H9 (cell line): ENCODE measurements around the gene STXBP1. TPM values are rescaled to one million over a fixed set of nuclear protein-coding genes. Genes with fewer than 3 reads are reported as not detected.

Experiments used
- DNase-seq: peaks from one replicate; pipeline ENCODE4 v3.0.0-alpha.2; 2017
- H2AFZ ChIP-seq: one replicate; pipeline ENCODE4 v1.6.1; 2013; ENCODE audit warnings: mild to moderate bottlenecking, low read length, control low read depth, moderate library complexity
- H2AK5ac ChIP-seq: 2 replicates; pipeline ENCODE4 v1.6.1; 2013; ENCODE audit warnings: low read length, control low read depth, mixed read lengths; ENCODE audit not compliant: insufficient read length
- H2BK120ac ChIP-seq: one replicate; pipeline ENCODE4 v1.6.1; 2013; ENCODE audit warnings: low read depth, mild to moderate bottlenecking, low read length, control low read depth, inconsistent platforms; ENCODE audit not compliant: poor library complexity, severe bottlenecking
- H2BK12ac ChIP-seq: 2 replicates; pipeline ENCODE4 v1.6.1; 2013; ENCODE audit warnings: low read length, control low read depth, mixed read lengths, low read depth; ENCODE audit not compliant: insufficient read length
- H2BK15ac ChIP-seq: 2 replicates; pipeline ENCODE4 v1.6.1; 2013; ENCODE audit warnings: low read depth, low read length, control low read depth
- H2BK20ac ChIP-seq: one replicate; pipeline ENCODE4 v1.6.1; 2013; ENCODE audit warnings: low read depth, mild to moderate bottlenecking, low read length, control low read depth, inconsistent platforms; ENCODE audit not compliant: poor library complexity, severe bottlenecking
- H2BK5ac ChIP-seq: 2 replicates; pipeline ENCODE4 v1.6.1; 2013; ENCODE audit warnings: low read length, control low read depth, mixed read lengths; ENCODE audit not compliant: insufficient read length
- H3K14ac ChIP-seq: 2 replicates; pipeline ENCODE4 v1.6.1; 2013; ENCODE audit warnings: low read length, control low read depth; ENCODE audit not compliant: insufficient read depth
- H3K18ac ChIP-seq: 2 replicates; pipeline ENCODE4 v1.6.1; 2013; ENCODE audit warnings: low read depth, mild to moderate bottlenecking, mixed read lengths, low read length, control low read depth; ENCODE audit not compliant: insufficient read length
- H3K23ac ChIP-seq: 2 replicates; pipeline ENCODE4 v1.6.1; 2013; ENCODE audit warnings: low read length, control low read depth, mixed read lengths, low read depth; ENCODE audit not compliant: insufficient read length
- H3K23me2 ChIP-seq: 2 replicates; pipeline ENCODE4 v1.6.1; 2013; ENCODE audit warnings: low read depth, mild to moderate bottlenecking, mixed read lengths, low read length, control low read depth; ENCODE audit not compliant: insufficient read length, poor library complexity, severe bottlenecking
- H3K27ac ChIP-seq: 2 replicates; pipeline ENCODE4 v1.5.1; 2013; ENCODE audit warnings: low read length, control low read depth, mixed read lengths, low read depth; ENCODE audit not compliant: insufficient read length
- H3K27me3 ChIP-seq: 2 replicates; pipeline ENCODE4 v1.6.1; 2013; ENCODE audit warnings: low read length, control low read depth, inconsistent platforms; ENCODE audit not compliant: insufficient read depth
- H3K4ac ChIP-seq: 2 replicates; pipeline ENCODE4 v1.6.1; 2013; ENCODE audit warnings: low read depth, mild to moderate bottlenecking, control low read depth, inconsistent platforms, low read length, moderate library complexity
- H3K4me1 ChIP-seq: 2 replicates; pipeline ENCODE4 v1.6.1; 2013; ENCODE audit warnings: low read length, control low read depth, inconsistent platforms; ENCODE audit not compliant: insufficient read depth
- H3K4me2 ChIP-seq: 2 replicates; pipeline ENCODE4 v1.6.1; 2013; ENCODE audit warnings: low read length, control low read depth, mixed read lengths; ENCODE audit not compliant: insufficient read length, insufficient read depth
- H3K56ac ChIP-seq: 2 replicates; pipeline ENCODE4 v1.6.1; 2013; ENCODE audit warnings: low read depth, mild to moderate bottlenecking, mixed read lengths, low read length, control low read depth; ENCODE audit not compliant: insufficient read length
- H3K79me1 ChIP-seq: 2 replicates; pipeline ENCODE4 v1.6.1; 2013; ENCODE audit warnings: low read depth, mild to moderate bottlenecking, moderate library complexity, low read length, control low read depth, inconsistent platforms; ENCODE audit not compliant: insufficient read depth, poor library complexity, severe bottlenecking
- H3K79me2 ChIP-seq: 2 replicates; pipeline ENCODE4 v1.6.1; 2013; ENCODE audit warnings: low read length, control low read depth, inconsistent platforms; ENCODE audit not compliant: insufficient read depth
- H3K9ac ChIP-seq: 2 replicates; pipeline ENCODE4 v1.6.1; 2013; ENCODE audit warnings: low read length, control low read depth, mixed read lengths; ENCODE audit not compliant: insufficient read length; ENCODE audit errors: extremely low read depth
- H3K9me3 ChIP-seq: one replicate; pipeline ENCODE4 v1.6.1; 2013; ENCODE audit warnings: low read depth, low read length, inconsistent platforms; ENCODE audit not compliant: control insufficient read depth
- H3T11ph ChIP-seq: one replicate; pipeline ENCODE4 v1.6.1; 2013; ENCODE audit warnings: mild to moderate bottlenecking, low read length, control low read depth, inconsistent platforms
- H4K20me1 ChIP-seq: one replicate; pipeline ENCODE4 v1.6.1; 2013; ENCODE audit not compliant: control insufficient read depth, insufficient read length, insufficient read depth
- H4K5ac ChIP-seq: 2 replicates; pipeline ENCODE4 v1.6.1; 2013; ENCODE audit warnings: low read depth, mild to moderate bottlenecking, mixed read lengths, low read length, control low read depth; ENCODE audit not compliant: insufficient read length
- H4K8ac ChIP-seq: replicated peaks from 2 replicates; pipeline ENCODE4 v1.6.1; 2013; ENCODE audit warnings: low read length, control low read depth, mixed read lengths, low read depth; ENCODE audit not compliant: insufficient read length
- H4K91ac ChIP-seq: 2 replicates; pipeline ENCODE4 v1.6.1; 2013; ENCODE audit warnings: low read depth, mild to moderate bottlenecking, moderate library complexity, mixed read lengths, low read length, control low read depth; ENCODE audit not compliant: insufficient read length
- H3K27ac Mint-ChIP-seq, 3 experiments: 2 replicates in 2 of 3; 3 replicates in 1 of 3; pipeline ENCODE4 v1.8.0; 2020 to 2021; ENCODE audit warnings: mixed read lengths in 3 of 3, mild to moderate bottlenecking in 1 of 3, moderate library complexity in 1 of 3
- H3K27me3 Mint-ChIP-seq: 2 replicates; pipeline ENCODE4 v1.8.0; 2021; ENCODE audit warnings: low read depth, mild to moderate bottlenecking, moderate library complexity, mixed read lengths
- H3K36me3 Mint-ChIP-seq, 3 experiments: 2 replicates in 2 of 3; 3 replicates in 1 of 3; pipeline ENCODE4 v1.8.0; 2020 to 2021; ENCODE audit warnings: low read depth in 3 of 3, mixed read lengths in 3 of 3; ENCODE audit not compliant: insufficient read depth in 1 of 3
- H3K4me1 Mint-ChIP-seq, 2 experiments: 2 replicates each; pipeline ENCODE4 v1.8.0; 2020; ENCODE audit warnings: mixed read lengths in 2 of 2
- H3K4me3 Mint-ChIP-seq, 2 experiments: 2 replicates in 1 of 2; 3 replicates in 1 of 2; pipeline ENCODE4 v1.8.0; 2020 to 2021; ENCODE audit warnings: mild to moderate bottlenecking in 2 of 2, mixed read lengths in 2 of 2, moderate library complexity in 1 of 2
- H3K9me3 Mint-ChIP-seq, 2 experiments: 2 replicates in 1 of 2; 3 replicates in 1 of 2; pipeline ENCODE4 v1.8.0; 2020; ENCODE audit warnings: mild to moderate bottlenecking in 2 of 2, mixed read lengths in 2 of 2, moderate library complexity in 1 of 2
- CTCF ChIP-seq: fragments of 200-600 bp; sonication (generic); conservative IDR thresholded peaks from 3 replicates; pipeline ENCODE4 v1.8.0; 2021; ENCODE audit warnings: antibody characterized with exemption, mild to moderate bottlenecking
- WGBS: extraction: QIAGEN DNeasy Blood & Tissue Kit; methylation state at CpG from one replicate; pipeline ENCODE4 v1.1.7; 2013; ENCODE audit warnings: missing lambda C conversion rate, low lambda C conversion rate, mixed read lengths; ENCODE audit not compliant: insufficient read length; ENCODE audit errors: extremely low coverage; 5-methylcytosine and 5-hydroxymethylcytosine counted together
- total RNA-seq: library from RNA; stranded (reverse); gene quantifications from 2 replicates; pipeline ENCODE4 v1.2.1, GENCODE V29; 2021

STXBP1 gene
- total RNA-seq, 1 experiment from 2014 or later, result 22.3 TPM

- WGBS, result no CpG with 5 or more reads among the region's 8 CpGs
- no peak overlapping the region for H3T11ph ChIP-seq
- H4K91ac ChIP-seq, result no peak overlapping the region
- no peak overlapping the region for H2AK5ac ChIP-seq
- no peaks in the 10 kb centered on the region for H3K9me3 ChIP-seq
- H3K79me2 ChIP-seq, result no peaks in the 10 kb centered on the region
- no peak overlapping the region for H2BK5ac ChIP-seq
- H3K4me2 ChIP-seq, result no peak overlapping the region
- no peak overlapping the region for H2BK120ac ChIP-seq
- H3K9ac ChIP-seq, result no peak overlapping the region
- no peaks in the 10 kb centered on the region for H3K79me1 ChIP-seq
- no peak overlapping the region for H2AFZ ChIP-seq
- H4K5ac ChIP-seq, result no peak overlapping the region
- Mint-ChIP-seq H3K9me3 (no peaks in the 10 kb centered on the region), H3K36me3 (no peaks in the 10 kb centered on the region), H3K4me1 (peaks cover 19 to 24% of the 10 kb centered on the region in 2 experiments), H3K27me3 (no peaks in the 10 kb centered on the region; the same call in none of the 2 replicates), H3K27ac (no peak overlapping the region), H3K4me3 (no peak overlapping the region)
- no peak overlapping the region for H2BK12ac ChIP-seq
- no peak overlapping the region for H3K4ac ChIP-seq
- H3K14ac ChIP-seq, result no peak overlapping the region
- no peaks in the 10 kb centered on the region for H4K20me1 ChIP-seq
- H4K8ac ChIP-seq, result no peak overlapping the region
- no peak overlapping the region for H2BK15ac ChIP-seq
- TF ChIP-seq CTCF, result no peak
- no peak overlapping the region for H3K18ac ChIP-seq
- no peaks in the 10 kb centered on the region; the same call in 1 of the 2 replicates for H3K4me1 ChIP-seq
- no peak for DNase-seq
- H2BK20ac ChIP-seq, result no peak overlapping the region
- H3K23ac ChIP-seq, result no peak overlapping the region
- no peaks in the 10 kb centered on the region for H3K27me3 ChIP-seq
- H3K27ac ChIP-seq, result no peak overlapping the region
- H3K23me2 ChIP-seq, result no peaks in the 10 kb centered on the region
- H3K56ac ChIP-seq, result no peak overlapping the region
These were observed 31.7 kb upstream of the STXBP1 start for GRCh38 chr9:127580366-127580765.
